HG03378 (cell line): Measurements from ENCODE around the gene DTNBP1.

ENCODE experiments used
- ATAC-seq: cut with Tn5 transposase; IDR thresholded peaks from one replicate; pipeline ENCODE4 v1.9.1; 2021; ENCODE audit warnings: mild to moderate bottlenecking, moderate library complexity; ENCODE audit not compliant: unreplicated experiment

Gene DTNBP1, protein sequence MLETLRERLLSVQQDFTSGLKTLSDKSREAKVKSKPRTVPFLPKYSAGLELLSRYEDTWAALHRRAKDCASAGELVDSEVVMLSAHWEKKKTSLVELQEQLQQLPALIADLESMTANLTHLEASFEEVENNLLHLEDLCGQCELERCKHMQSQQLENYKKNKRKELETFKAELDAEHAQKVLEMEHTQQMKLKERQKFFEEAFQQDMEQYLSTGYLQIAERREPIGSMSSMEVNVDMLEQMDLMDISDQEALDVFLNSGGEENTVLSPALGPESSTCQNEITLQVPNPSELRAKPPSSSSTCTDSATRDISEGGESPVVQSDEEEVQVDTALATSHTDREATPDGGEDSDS

GRCh38 chr6:15662326-15663129 is at the start of gene DTNBP1:
Gene DTNBP1 (minus strand): TSS chr6:15663028. CDS start chr6:15662869, 159 bp downstream.
- ATAC-seq: peak; percentile 50

- no peak for ATAC-seq
Observed at GRCh38 chr6:15709651-15710269, 46.9 kb upstream of the DTNBP1 start.

DNA sequence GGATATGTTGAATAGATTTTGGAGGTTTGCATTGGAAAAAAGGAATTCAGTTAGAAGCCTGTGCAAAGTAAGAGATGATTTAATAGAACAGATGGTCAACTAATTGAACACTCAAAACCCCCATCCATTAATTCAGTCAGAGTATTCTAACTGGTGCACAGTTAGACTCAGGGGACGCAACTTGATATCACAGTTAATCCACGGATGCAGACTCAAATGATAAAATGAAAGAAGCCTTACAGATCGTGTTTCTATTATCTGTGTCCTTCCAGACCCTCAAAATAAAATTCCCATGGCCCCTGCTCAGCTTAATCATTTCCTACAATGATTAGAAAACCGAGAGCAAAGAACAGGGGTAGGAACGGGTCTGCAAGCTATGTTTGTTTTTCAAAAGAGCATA is 45.4 kb upstream of the DTNBP1 start:
- no peak for ATAC-seq

- ATAC-seq: no peak
Observed at GRCh38 chr6:15705981-15706380, 43.2 kb upstream of the DTNBP1 start.

DNA sequence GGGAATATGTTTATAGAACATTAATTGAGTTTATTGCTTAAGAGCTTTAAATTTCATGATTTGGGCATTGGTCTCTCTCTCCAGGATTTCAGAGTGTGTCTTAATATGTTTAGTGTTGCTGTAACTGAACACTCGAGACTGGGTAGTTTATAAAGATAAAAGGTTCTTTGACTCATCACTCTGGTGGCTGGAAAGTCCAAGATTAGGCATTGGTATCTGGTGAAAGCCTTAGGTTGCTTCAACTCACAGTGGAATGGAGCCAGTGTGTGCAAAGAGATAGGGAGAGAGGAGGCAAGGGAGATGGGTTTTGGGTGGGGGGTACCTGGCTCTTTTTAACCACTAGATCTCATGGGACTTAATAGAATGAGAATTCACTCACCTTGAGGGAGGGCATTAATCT is 35.6 kb upstream of the DTNBP1 start:
- no peak for ATAC-seq

DNA sequence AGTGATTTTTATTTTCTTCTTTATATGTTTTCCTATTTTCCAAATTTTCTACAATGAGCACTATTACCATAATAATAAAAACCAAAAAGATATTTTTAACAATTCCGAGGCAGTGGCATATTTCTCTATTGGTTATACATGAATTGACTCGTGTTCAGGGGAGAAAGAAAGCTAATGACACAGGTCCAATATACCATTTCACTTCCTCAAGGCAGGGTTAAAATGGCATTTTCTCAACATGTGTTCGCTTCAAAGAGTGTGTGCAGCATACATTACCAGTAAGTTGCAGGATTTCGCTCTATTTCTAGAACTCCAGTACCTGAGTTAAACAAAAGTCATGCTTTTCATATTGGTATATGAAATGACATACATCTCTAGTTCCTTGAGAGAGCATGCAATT is 35.1 kb upstream of the DTNBP1 start:
- ATAC-seq: no peak

DNA sequence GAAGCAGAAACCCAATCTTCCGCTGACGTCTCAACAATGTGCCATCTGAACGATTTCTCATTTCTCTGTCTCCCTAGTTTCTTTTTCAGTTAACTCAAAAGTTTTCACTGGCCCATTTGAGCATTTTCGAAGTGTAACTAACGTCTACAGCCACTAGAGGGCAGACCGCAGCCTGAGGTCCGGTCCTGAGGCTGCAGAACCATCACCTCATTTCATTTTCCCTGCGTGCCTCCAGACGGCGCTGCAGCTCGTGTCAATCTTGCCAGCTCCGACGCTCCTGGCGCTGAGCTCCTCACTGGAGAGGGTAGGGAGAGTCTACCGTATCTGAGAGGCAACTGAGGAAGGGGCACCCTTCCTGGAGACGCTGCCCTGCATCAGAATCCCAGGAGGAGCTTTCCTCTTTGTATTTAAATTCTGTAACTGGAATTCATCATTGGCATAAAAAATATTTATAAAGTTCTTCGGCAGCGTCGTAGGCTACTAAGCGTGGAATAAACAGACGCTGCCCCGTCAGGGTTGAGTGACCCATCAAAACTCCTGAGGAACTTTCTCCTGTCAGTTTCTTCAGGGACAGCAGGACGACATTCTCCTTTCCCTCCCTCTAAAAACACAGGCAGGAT is 28.5 kb upstream of the DTNBP1 start:
- peak; percentile 92 for ATAC-seq

GRCh38 chr6:15690510-15690909 is 27.7 kb upstream of the DTNBP1 start:
- ATAC-seq: no peak

- no peak for ATAC-seq
Observed at GRCh38 chr6:15689586-15690482, 27.0 kb upstream of the DTNBP1 start.

DNA sequence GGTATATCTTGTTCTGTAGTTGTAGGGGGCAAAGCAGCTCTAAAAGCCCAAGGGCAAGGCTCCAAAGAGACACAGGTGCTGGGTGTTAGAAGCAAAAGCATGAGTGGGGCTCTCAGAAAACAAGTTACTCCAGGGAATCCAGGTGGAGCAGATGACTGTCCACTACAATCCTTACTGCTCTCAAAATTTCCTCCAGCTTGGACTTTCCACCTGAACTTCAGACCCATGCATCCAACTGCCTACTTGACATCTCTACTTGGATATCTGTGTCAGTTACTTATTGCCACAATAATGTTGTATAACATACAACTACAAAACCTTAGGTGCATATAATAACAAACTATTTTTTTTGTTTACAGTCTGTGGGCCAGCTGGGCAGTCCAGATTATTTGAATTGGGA is 22.8 kb upstream of the DTNBP1 start:
- no peak for ATAC-seq

GRCh38 chr6:15682965-15683822 is 20.4 kb upstream of the DTNBP1 start:
- ATAC-seq: no peak

DNA sequence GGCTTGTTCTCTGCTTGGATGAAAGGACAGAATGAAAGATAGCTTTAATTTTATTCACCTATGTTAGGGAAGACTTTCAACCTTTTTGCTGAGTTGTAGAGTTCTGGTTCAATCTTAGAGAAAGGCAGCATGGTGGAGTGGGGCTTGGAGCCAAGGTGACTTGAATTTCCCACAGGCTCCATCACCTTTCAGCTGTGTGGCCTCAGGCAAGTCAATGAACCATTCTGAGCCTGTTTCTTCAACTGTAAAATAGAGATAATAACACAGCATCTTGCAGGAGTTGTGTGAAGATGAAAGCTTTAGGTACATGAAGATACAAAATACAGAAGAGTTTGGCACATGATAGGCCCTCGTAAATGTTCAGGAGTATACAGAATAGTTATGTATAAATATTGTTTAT is 19.1 kb upstream of the DTNBP1 start:
- ATAC-seq: no peak

- ATAC-seq: no peak
Observed at GRCh38 chr6:15678514-15678913, 15.7 kb upstream of the DTNBP1 start.

DNA sequence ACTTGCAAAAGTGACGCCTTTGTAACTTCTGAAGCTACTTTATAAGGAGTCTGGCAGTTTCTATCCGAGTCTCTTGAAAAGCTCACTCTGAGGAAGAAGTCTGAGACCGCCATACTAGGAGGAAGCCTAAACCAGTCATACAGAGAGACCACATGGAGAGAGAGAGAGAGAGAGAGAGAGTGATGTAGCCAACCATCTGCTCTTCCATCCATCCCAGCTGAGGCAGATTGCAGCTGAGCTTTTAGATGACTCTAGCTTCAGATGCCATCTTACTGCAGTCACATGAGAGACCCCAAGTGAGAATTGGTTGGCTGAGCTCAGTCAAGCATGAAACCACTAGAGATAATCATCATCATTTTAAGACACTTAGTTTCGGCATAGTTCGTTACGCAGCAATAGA is 15.0 kb upstream of the DTNBP1 start:
- no peak for ATAC-seq

DNA sequence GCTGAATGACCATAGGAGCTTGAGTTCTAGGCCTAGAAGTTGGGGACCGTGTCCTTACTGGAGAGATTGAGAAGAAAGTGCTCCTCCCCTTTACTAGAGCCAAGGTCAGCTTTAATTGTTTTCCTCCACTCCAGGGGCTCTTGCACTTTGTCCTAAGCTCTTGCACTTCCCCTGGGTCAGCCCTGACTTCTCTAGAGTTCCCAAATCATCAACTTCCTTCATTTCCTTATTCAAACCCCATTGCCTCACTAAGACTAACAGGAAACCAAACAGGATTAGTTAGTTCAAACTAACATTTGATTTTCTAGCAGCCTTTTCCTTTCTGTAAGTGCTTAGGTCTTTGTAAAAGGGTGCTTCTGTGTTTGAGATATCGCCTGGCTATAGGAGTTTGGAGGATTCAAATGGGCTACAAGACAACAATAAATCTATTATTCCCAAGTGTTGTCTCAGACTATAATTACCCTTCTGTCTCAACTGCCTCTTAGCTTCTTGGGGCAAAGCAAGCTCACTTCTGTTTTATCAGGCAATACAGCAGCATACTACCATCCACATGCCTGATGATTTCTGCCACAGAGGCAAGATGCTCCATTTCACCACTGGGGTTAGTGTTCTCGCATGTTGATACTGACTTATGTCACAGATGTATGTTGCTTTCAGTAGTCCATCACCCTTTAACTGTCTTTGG is 12.8 kb upstream of the DTNBP1 start:
- no peak for ATAC-seq

DNA sequence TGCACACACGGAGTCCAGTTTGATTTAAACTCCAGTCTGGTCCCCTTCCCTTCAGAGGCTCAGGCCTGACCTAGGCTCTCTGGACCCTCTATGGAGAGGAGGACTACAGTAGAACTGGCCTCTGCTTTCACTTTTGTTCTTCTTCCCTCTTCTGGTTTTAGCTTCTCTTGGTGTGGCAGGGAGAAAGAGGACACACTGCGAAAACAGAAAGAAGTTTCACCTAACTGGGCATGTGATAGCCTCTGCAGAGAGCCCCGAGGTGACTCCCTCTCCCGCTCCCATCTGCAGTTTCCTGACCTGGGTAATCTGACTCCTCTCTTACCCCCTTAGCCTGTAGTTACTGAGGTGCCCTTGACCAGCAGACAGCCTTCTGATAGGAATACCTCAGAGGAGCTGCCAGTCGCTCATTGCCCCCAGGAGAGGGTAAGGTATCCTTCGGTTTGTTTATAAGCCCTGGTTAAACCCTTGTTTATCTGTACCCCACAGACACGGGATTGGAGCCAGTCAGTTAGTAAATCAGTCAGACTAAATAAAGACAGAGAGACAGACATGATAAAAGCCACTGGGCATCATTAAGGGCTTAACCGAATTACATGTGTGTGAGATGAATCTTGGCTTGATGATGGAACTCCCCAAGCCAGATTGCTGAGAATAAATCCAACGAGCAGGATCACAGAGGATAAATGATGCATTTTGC is 12.0 kb upstream of the DTNBP1 start:
- ATAC-seq: no peak

- no peak for ATAC-seq
Observed at GRCh38 chr6:15673666-15674065, 10.8 kb upstream of the DTNBP1 start.

DNA sequence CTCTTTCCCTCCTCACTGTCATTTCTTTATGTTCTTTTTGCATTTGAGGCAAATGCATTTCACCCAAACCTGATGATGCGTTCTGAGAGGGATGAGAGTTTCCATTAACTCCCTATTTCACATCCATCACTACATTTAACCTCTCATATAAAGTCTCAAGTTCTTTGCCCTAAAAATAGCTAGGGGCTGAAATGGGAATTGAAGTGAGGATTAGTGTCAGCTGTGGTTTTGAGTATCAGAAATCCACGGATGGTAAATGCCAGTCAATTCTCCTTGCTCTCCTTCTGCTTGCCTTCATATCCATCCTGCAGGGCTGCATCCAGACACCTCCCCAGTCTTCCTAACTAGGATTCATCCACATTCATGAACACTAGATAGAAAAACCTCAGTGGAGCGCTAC is 10.0 kb upstream of the DTNBP1 start:
- no peak for ATAC-seq
